ENCODE results near the gene ADAM19. TPM values are rescaled to one million over a fixed set of nuclear protein-coding genes. Genes with fewer than 3 reads are reported as not detected.

ADAM19 gene
- total RNA-seq, 1 donor from 2014 or later, result 64.5 TPM

DNA sequence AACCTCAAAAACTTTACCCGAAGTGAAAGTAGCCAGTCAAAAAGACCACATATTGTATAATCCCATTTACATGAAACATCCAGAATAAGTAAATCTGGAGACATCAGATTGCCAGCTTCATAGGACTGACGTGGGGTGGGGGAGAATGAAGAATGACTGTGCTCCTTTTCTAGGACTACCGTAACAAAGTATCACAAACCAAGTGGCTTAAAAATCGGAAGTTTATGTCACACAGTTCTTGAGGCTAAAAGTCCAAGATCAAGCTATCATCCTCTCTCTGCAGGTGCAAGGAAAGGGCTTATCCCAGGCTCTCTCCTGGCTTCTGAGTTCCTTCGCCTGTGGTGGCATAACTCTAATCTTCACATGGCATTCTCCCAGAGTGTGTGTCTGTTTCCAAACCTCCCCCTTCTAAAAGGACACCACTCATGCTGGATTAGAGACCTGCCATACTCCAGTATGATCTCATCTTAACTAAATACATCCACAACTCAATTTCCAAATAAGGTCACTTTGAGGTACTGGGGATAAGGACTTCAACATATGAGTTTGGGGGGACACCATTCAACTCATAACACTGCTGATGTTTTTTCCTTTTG, 25.5 kb downstream of the ADAM19 start:
- DNase-seq (ENCODE audit: extremely low spot score, unreplicated experiment), result no peak
- H3K27ac Mint-ChIP-seq (ENCODE audit: unreplicated experiment), result peak overlapping the region; percentile 79
- H3K9me3 Mint-ChIP-seq (ENCODE audit: unreplicated experiment), result no peaks in the 10 kb centered on the region
- peaks cover 19% of the 10 kb centered on the region for H3K36me3 Mint-ChIP-seq (ENCODE audit: unreplicated experiment)
- no peak overlapping the region for H3K4me3 Mint-ChIP-seq (ENCODE audit: unreplicated experiment)
- no peaks in the 10 kb centered on the region for H3K27me3 Mint-ChIP-seq (ENCODE audit: unreplicated experiment)
- H3K4me1 Mint-ChIP-seq (ENCODE audit: unreplicated experiment), result peaks cover 61% of the 10 kb centered on the region
- TF ChIP-seq, protein P1, sequence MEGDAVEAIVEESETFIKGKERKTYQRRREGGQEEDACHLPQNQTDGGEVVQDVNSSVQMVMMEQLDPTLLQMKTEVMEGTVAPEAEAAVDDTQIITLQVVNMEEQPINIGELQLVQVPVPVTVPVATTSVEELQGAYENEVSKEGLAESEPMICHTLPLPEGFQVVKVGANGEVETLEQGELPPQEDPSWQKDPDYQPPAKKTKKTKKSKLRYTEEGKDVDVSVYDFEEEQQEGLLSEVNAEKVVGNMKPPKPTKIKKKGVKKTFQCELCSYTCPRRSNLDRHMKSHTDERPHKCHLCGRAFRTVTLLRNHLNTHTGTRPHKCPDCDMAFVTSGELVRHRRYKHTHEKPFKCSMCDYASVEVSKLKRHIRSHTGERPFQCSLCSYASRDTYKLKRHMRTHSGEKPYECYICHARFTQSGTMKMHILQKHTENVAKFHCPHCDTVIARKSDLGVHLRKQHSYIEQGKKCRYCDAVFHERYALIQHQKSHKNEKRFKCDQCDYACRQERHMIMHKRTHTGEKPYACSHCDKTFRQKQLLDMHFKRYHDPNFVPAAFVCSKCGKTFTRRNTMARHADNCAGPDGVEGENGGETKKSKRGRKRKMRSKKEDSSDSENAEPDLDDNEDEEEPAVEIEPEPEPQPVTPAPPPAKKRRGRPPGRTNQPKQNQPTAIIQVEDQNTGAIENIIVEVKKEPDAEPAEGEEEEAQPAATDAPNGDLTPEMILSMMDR (IDR thresholded peaks at IDR 0.05), result no peak

DNA sequence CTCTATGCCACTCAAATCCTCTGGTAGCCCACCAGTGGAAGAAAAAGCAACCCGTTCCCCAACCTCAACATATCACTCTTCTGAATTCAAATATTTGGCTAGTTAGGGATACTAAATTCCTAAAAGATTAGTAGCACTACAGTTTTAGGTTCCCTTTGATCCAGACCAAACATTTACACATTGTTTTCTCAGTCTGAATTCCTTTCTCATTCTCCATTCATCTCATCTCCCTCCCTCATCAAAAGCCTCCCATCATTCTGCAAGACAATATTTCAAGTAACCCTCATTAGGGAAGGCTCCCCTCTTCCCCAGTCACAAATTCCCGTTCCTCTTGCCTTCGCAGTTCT, 26.3 kb downstream of the ADAM19 start:
- Mint-ChIP-seq H3K36me3 (ENCODE audit: unreplicated experiment) (peaks cover 19% of the 10 kb centered on the region), H3K4me1 (ENCODE audit: unreplicated experiment) (peaks cover 61% of the 10 kb centered on the region), H3K9me3 (ENCODE audit: unreplicated experiment) (no peaks in the 10 kb centered on the region), H3K27me3 (ENCODE audit: unreplicated experiment) (no peaks in the 10 kb centered on the region), H3K27ac (ENCODE audit: unreplicated experiment) (peak overlapping the region; percentile 79), H3K4me3 (ENCODE audit: unreplicated experiment) (no peak overlapping the region)
- TF ChIP-seq, protein P1 (IDR thresholded peaks at IDR 0.05), result no peak
- DNase-seq (ENCODE audit: extremely low spot score, unreplicated experiment), result no peak

DNA sequence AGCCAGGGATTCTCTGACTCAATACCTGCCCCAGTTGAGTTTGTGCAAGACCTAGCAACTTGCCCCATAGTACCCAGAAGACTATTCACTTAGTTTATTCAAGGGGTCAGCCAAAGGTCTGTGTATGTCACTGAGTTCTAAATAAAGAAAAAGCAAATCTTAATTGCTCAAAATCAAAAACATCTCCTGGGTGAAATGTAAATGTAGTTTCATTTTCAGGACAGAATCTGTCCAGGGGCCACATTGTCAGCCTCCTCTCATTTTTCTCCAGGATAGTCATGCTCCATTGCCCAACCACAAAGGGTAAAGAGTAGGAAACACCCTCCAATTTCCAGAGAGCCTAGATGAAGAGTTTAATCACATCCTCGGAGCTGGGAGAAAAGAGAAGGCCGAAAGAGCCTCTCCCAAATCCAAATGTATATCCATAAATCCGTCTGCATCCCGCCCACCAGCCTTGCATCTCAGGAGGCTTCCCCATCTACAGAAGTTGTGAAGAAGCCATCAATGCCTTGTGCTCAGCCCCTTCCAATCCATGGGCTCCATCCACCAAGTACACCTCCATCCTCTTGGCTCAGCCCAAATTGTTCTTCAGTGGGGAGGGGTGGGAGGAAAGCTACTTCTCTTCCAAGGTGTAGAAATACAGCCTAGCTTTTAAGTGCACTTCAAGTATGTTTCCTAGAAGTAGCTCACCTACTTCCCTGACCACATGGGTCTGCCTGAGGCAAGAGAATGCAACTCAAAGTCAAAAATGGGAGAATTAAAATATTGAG, 26.9 kb downstream of the ADAM19 start:
- Mint-ChIP-seq H3K4me3 (ENCODE audit: unreplicated experiment) (no peak overlapping the region), H3K4me1 (ENCODE audit: unreplicated experiment) (peaks cover 63% of the 10 kb centered on the region), H3K9me3 (ENCODE audit: unreplicated experiment) (no peaks in the 10 kb centered on the region), H3K27me3 (ENCODE audit: unreplicated experiment) (no peaks in the 10 kb centered on the region), H3K27ac (ENCODE audit: unreplicated experiment) (peak overlapping the region; percentile 79), H3K36me3 (ENCODE audit: unreplicated experiment) (peaks cover 19% of the 10 kb centered on the region)
- TF ChIP-seq, protein P1 (IDR thresholded peaks at IDR 0.05), result no peak
- DNase-seq (ENCODE audit: extremely low spot score, unreplicated experiment), result no peak

DNA sequence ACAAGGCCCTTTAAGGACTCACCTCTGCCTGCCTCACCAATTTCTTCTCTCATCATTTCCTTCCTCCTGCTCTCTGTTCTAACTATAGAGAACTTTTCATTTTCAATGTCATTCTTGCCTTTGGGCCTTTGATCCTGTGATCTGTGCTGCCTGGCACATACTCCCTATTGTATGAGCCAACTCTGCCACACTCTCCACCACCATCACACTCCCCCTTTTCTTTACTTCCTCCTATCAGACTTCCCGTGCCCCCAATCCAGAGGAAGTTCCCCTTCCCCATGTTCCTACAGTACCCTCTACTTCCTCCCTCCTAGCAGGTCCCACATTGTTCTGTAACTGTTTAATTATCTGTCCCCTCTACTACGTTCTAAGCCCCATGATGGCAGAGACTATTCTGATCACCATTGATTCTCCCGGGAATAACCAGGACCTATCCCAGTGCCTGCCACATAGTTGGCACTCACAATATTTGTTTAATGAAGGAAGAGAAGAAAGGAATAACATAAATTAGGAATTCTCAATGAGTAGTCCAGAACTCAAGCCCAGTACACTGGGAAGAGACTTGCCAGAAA, 27.5 kb downstream of the ADAM19 start:
- no peak for DNase-seq (ENCODE audit: extremely low spot score, unreplicated experiment)
- Mint-ChIP-seq H3K4me3 (ENCODE audit: unreplicated experiment) (no peak overlapping the region), H3K27me3 (ENCODE audit: unreplicated experiment) (no peaks in the 10 kb centered on the region), H3K36me3 (ENCODE audit: unreplicated experiment) (peaks cover 19% of the 10 kb centered on the region), H3K4me1 (ENCODE audit: unreplicated experiment) (peaks cover 69% of the 10 kb centered on the region), H3K9me3 (ENCODE audit: unreplicated experiment) (no peaks in the 10 kb centered on the region), H3K27ac (ENCODE audit: unreplicated experiment) (peak overlapping the region; percentile 79)
- TF ChIP-seq, protein P1 (IDR thresholded peaks at IDR 0.05), result no peak

DNA sequence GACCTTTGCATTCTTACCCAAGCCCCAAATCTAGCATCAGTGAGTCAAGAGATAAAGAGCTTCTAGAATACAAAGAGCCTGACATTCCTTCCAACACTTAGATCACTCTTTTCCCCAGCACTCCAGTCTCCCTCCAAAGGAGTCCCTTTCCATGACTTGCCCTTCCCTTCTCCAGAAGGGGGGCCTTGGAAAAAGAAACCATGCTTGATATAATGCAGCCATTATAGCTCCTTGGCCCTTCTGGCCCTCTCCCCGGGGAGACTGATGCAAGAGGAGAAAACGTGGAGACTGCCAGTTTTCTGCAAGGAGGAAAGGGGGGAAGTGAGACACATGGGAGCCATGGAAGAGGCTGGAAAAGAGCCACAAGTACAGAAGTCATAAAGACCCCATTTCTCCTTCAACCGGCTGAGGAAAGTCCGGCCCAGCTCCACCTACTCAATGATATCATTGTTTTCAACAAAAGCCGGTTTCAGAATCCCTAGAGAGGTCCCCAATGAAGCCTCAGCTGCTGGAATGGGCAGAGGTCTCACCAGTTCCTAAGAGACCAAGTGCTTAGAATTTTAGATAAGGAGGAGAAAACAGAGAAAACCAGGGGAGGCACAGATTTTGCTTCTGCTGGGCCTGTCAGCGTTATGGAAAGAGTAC, 29.0 kb downstream of the ADAM19 start:
- Mint-ChIP-seq H3K4me1 (ENCODE audit: unreplicated experiment) (peaks cover 78% of the 10 kb centered on the region), H3K27ac (ENCODE audit: unreplicated experiment) (peak overlapping the region; percentile 28)

More for the DNA sequence above, 29.0 kb downstream of the ADAM19 start:
- DNase-seq (ENCODE audit: extremely low spot score, unreplicated experiment), result no peak
- Mint-ChIP-seq H3K9me3 (ENCODE audit: unreplicated experiment) (no peaks in the 10 kb centered on the region), H3K27me3 (ENCODE audit: unreplicated experiment) (no peaks in the 10 kb centered on the region), H3K36me3 (ENCODE audit: unreplicated experiment) (peaks cover 14% of the 10 kb centered on the region), H3K4me3 (ENCODE audit: unreplicated experiment) (no peak overlapping the region)
- TF ChIP-seq, protein P1 (IDR thresholded peaks at IDR 0.05), result no peak

Data from osteocyte (in vitro differentiated cells).